SK-N-SH (cell line): Measurements from ENCODE around the gene PRF1.

Experiments
- ELF1 ChIP-seq: IDR thresholded peaks from 2 replicates; pipeline ENCODE4 v1.4.0; 2012
- EP300 ChIP-seq, 2 experiments: IDR thresholded peaks; 2 replicates each; pipeline versions ENCODE4 v1.4.0 to v1.6.1; 2012; ENCODE audit warnings: borderline replicate concordance in 1 of 2, low read depth in 1 of 2, low read length in 1 of 2
- EZH2phosphoT487 ChIP-seq: fragments of 200-600 bp; sonication (generic); IDR thresholded peaks from 2 replicates; pipeline ENCODE4 v1.6.1; 2017; ENCODE audit warnings: low read depth, mixed run types, mild to moderate bottlenecking, antibody characterized with exemption, moderate library complexity, borderline replicate concordance
- FOXJ3 ChIP-seq: sonication (generic); formaldehyde crosslinking; IDR thresholded peaks from 2 replicates; pipeline ENCODE4 v1.5.1; 2020; ENCODE audit warnings: mild to moderate bottlenecking, missing genetic modification reagents
- POLR2AphosphoS5 ChIP-seq: IDR thresholded peaks from 2 replicates; pipeline ENCODE4 v1.6.1; 2012; ENCODE audit warnings: low read depth, low read length
- RXRA ChIP-seq: IDR thresholded peaks from 2 replicates; pipeline ENCODE4 v1.4.0; 2012; ENCODE audit warnings: low read depth, mild to moderate bottlenecking, borderline replicate concordance
- TCF12 ChIP-seq: IDR thresholded peaks from 2 replicates; pipeline ENCODE4 v1.4.0; 2012
- YY1 ChIP-seq: IDR thresholded peaks from 2 replicates; pipeline ENCODE4 v1.4.0; 2012; ENCODE audit warnings: low read depth, mild to moderate bottlenecking
- TF ChIP-seq, protein P1 (sequence below): fragments of 200-600 bp; sonication (generic); IDR thresholded peaks from 2 replicates; pipeline ENCODE4 v1.6.1; 2017; ENCODE audit warnings: antibody characterized with exemption, mild to moderate bottlenecking, moderate library complexity
- TF ChIP-seq, protein P2 (sequence below): IDR thresholded peaks from 2 replicates; pipeline ENCODE4 v1.4.0; 2012; ENCODE audit warnings: low read depth

DNA sequence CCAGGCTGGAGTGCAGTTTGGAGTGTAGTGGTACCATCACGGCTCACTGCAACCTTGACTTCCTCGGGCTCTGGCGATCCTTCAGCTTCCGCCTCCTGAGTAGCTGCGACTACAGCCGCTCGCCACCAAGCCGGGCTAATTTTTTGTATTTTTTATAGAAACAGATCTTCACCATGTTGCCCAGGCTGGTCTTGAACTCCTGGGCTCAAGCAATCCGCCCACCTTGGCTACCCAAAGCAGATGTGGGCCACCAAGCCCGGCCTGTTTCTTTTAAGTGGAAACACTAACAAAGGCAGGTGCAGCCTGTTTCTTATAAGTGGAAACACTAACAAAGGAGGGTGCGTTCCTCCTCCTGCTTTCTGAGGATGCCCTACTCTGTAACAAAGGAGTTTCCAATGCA, 18.2 kb downstream of the PRF1 start:
- TF ChIP-seq, protein P1, sequence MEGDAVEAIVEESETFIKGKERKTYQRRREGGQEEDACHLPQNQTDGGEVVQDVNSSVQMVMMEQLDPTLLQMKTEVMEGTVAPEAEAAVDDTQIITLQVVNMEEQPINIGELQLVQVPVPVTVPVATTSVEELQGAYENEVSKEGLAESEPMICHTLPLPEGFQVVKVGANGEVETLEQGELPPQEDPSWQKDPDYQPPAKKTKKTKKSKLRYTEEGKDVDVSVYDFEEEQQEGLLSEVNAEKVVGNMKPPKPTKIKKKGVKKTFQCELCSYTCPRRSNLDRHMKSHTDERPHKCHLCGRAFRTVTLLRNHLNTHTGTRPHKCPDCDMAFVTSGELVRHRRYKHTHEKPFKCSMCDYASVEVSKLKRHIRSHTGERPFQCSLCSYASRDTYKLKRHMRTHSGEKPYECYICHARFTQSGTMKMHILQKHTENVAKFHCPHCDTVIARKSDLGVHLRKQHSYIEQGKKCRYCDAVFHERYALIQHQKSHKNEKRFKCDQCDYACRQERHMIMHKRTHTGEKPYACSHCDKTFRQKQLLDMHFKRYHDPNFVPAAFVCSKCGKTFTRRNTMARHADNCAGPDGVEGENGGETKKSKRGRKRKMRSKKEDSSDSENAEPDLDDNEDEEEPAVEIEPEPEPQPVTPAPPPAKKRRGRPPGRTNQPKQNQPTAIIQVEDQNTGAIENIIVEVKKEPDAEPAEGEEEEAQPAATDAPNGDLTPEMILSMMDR: no peak
- TF ChIP-seq TCF12 (no peak), FOXJ3 (CRISPR knock-in tag) (no peak), RXRA (no peak), YY1 (no peak), EP300 (IDR thresholded peaks at IDR 0.05; ENCODE audit: borderline replicate concordance in 1 of 2, low read depth in 1 of 2, low read length in 1 of 2) (no peak), ELF1 (no peak), POLR2AphosphoS5 (no peak), EZH2phosphoT487 (no peak)
- TF ChIP-seq, protein P2, sequence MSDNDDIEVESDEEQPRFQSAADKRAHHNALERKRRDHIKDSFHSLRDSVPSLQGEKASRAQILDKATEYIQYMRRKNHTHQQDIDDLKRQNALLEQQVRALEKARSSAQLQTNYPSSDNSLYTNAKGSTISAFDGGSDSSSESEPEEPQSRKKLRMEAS: no peak
